ENCODE data around the gene STPG4. TPM values are rescaled to one million over a fixed set of nuclear protein-coding genes. Genes with fewer than 3 reads are reported as not detected.

STPG4 gene
- total RNA-seq, 3 donors from 2014 or later (not counting 1 experiment from before 2014, with no cell fraction given) = 0.21 to 0.65 TPM; not detected in 1

GRCh38 chr2:47072018-47072691 lies 83.0 kb downstream of the STPG4 start:
- Mint-ChIP-seq H3K36me3 (no peaks in the 10 kb centered on the region), H3K4me3 (peak overlapping the region; percentile 84), H3K27me3 (ENCODE audit: low read depth in 2 of 2) (peaks cover 3 to 21% of the 10 kb centered on the region in 2 donors), H3K9me3 (no peaks in the 10 kb centered on the region), H3K27ac (peak overlapping the region; percentile 62 to 71), H3K4me1 (peaks cover 34 to 48% of the 10 kb centered on the region in 2 donors)
- Histone ChIP-seq H3K36me3 (ENCODE audit: control insufficient read depth, insufficient read depth, low read length) (peaks cover 12% of the 10 kb centered on the region), H3K27me3 (ENCODE audit: control insufficient read depth, insufficient read depth, low read length) (no peaks in the 10 kb centered on the region), H3K9me3 (ENCODE audit: control insufficient read depth, insufficient read depth, low read length) (no peaks in the 10 kb centered on the region), H3K27ac (ENCODE audit: low read length) (peak overlapping the region; percentile 81), H3K4me1 (ENCODE audit: control insufficient read depth, insufficient read depth, low read length) (peaks cover 66% of the 10 kb centered on the region), H3K4me3 (ENCODE audit: low read length) (no peak overlapping the region)
- DNase-seq = no peak
- WGBS (ENCODE audit: insufficient coverage) = 84% methylated on average over 28 of the region's 28 CpGs
- intact Hi-C loops (cut with micrococcal nuclease) = no loop called here
- no peak for TF ChIP-seq CTCF (IDR thresholded peaks at IDR 0.05)
- peak; percentile 26 to 30 (median 29) for ATAC-seq

- Histone ChIP-seq H3K27me3 (ENCODE audit: control insufficient read depth, insufficient read depth, low read length) (no peaks in the 10 kb centered on the region), H3K4me3 (ENCODE audit: low read length) (no peak overlapping the region), H3K27ac (ENCODE audit: low read length) (peak overlapping the region; percentile 81), H3K4me1 (ENCODE audit: control insufficient read depth, insufficient read depth, low read length) (peaks cover 66% of the 10 kb centered on the region), H3K9me3 (ENCODE audit: control insufficient read depth, insufficient read depth, low read length) (no peaks in the 10 kb centered on the region), H3K36me3 (ENCODE audit: control insufficient read depth, insufficient read depth, low read length) (peaks cover 14% of the 10 kb centered on the region)
- Mint-ChIP-seq H3K27ac (peak overlapping the region; percentile 62 to 71), H3K4me3 (peak overlapping the region; percentile 84), H3K27me3 (ENCODE audit: low read depth in 2 of 2) (peaks cover 3 to 21% of the 10 kb centered on the region in 2 donors), H3K9me3 (no peaks in the 10 kb centered on the region), H3K4me1 (peaks cover 34 to 48% of the 10 kb centered on the region in 2 donors), H3K36me3 (no peaks in the 10 kb centered on the region)
- peak; percentile 44 to 77 (median 47) for ATAC-seq
- WGBS (ENCODE audit: insufficient coverage) = 31% methylated on average over 15 of the region's 15 CpGs
- DNase-seq = peak in 1 of 2 donors; percentile 68
- no peak for TF ChIP-seq CTCF (IDR thresholded peaks at IDR 0.05)
- intact Hi-C loops (cut with micrococcal nuclease) = no loop called here
Measured at GRCh38 chr2:47070920-47071824, 83.9 kb downstream of the STPG4 start.

- no peak overlapping the region for H3K4me3 Mint-ChIP-seq
- peaks cover 66% of the 10 kb centered on the region for H3K4me1 ChIP-seq (ENCODE audit: control insufficient read depth, insufficient read depth, low read length)
- intact Hi-C loops (cut with micrococcal nuclease) = no loop called here
- DNase-seq (no peak), ATAC-seq (no peak)
- peaks cover 3 to 21% of the 10 kb centered on the region in 2 donors for H3K27me3 Mint-ChIP-seq (ENCODE audit: low read depth in 2 of 2)
- H3K9me3 ChIP-seq (ENCODE audit: control insufficient read depth, insufficient read depth, low read length) = no peaks in the 10 kb centered on the region
- H3K9me3 Mint-ChIP-seq = no peaks in the 10 kb centered on the region
- H3K4me3 ChIP-seq (ENCODE audit: low read length) = no peak overlapping the region
- peak overlapping the region; percentile 81 for H3K27ac ChIP-seq (ENCODE audit: low read length)
- H3K27me3 ChIP-seq (ENCODE audit: control insufficient read depth, insufficient read depth, low read length) = no peaks in the 10 kb centered on the region
- H3K27ac Mint-ChIP-seq = peak overlapping the region in 1 of 2 donors; percentile 20
- H3K36me3 Mint-ChIP-seq = no peaks in the 10 kb centered on the region
- 90% methylated on average over 12 of the region's 13 CpGs for WGBS (ENCODE audit: insufficient coverage)
- no peak for TF ChIP-seq CTCF (IDR thresholded peaks at IDR 0.05)
- peaks cover 15% of the 10 kb centered on the region for H3K36me3 ChIP-seq (ENCODE audit: control insufficient read depth, insufficient read depth, low read length)
- H3K4me1 Mint-ChIP-seq = peaks cover 34 to 48% of the 10 kb centered on the region in 2 donors
Measured at GRCh38 chr2:47070155-47070919, 84.8 kb downstream of the STPG4 start.
